NCI-H1105 (cell line): ENCODE data around the gene LGMN.
"Not testable (repeated sequence)": the region's sequence is repeated elsewhere in the genome, so short reads cannot be mapped to it uniquely, and the experiment has no call there.

Source experiments
- DNase-seq: peaks from one replicate; lab custom pipeline; 2025; lab: John Stamatoyannopoulos, UW

The LGMN gene

GRCh38 chr14:92760524-92760805 is 12.0 kb upstream of the LGMN start:
- DNase-seq = no peak

- no peak for DNase-seq
These were observed 11.5 kb upstream of the LGMN start for GRCh38 chr14:92759679-92760523.

DNA sequence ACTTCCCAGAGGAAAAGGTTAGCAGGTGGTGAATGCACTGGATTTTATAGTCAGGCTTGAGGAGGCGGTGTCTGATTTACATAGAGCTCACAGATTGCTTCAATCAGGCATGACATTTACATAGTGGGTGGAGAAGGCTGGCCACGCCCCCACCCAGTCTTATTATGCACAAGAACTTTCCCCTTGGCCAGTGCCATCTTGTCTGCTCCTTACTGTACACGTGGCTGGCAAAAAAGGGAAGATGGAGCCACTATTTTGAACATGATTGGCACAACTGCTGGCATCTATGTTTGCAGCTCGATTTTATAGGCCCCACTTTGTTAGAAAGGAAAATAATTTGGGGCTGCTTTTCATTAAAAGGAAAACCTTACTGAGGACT is 10.9 kb upstream of the LGMN start:
- DNase-seq = no peak

- no peak for DNase-seq
These were observed 8.0 kb upstream of the LGMN start for GRCh38 chr14:92756446-92756845.

GRCh38 chr14:92755495-92755894 is 7.1 kb upstream of the LGMN start:
- no peak for DNase-seq

- peak; percentile 62 for DNase-seq
These were observed 6.5 kb upstream of the LGMN start for GRCh38 chr14:92754966-92755365.

DNA sequence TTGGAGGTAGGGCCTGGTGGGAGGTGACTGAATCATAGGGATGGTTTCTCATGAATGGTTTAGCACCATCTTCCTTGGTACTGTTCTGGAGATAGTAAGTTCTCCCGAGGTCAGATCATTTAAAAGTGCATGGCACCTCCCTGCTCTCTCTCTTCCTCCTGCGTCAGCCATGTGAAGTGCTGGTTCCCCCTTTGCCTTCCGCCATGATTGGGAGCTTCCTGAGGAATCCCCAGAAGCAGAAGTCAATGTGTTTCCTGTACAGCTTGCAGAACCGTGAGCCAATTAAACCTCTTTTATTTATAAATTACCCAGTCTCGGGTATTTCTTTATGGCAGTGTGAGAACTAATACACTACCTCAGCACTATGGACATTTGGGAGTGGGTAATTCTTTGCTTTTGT is 4.8 kb upstream of the LGMN start:
- no peak for DNase-seq

- DNase-seq = no peak
These were observed 3.4 kb upstream of the LGMN start for GRCh38 chr14:92751819-92752218.

DNA sequence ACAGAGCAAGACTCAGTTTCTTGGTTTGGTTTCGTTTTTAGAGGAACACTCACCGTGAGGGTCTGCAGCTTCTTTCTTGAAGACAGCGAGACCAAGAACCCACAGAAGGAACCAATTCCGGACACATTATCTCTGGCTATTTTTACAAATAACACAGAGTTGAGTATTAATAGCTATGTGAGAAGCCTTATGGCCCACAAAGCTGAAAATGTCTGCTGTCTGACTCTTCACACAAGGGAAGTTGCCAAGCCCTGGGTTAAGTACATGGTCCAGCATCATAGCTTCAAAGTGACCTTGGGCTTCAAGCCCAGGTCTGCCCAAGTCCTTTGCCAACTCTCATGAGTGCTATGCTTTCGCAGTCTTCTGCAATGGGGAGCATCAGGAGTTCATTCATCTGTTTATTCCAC is 2.6 kb upstream of the LGMN start:
- DNase-seq = no peak

GRCh38 chr14:92750222-92750728 is 1.8 kb upstream of the LGMN start:
- DNase-seq = not testable (repeated sequence)

DNA sequence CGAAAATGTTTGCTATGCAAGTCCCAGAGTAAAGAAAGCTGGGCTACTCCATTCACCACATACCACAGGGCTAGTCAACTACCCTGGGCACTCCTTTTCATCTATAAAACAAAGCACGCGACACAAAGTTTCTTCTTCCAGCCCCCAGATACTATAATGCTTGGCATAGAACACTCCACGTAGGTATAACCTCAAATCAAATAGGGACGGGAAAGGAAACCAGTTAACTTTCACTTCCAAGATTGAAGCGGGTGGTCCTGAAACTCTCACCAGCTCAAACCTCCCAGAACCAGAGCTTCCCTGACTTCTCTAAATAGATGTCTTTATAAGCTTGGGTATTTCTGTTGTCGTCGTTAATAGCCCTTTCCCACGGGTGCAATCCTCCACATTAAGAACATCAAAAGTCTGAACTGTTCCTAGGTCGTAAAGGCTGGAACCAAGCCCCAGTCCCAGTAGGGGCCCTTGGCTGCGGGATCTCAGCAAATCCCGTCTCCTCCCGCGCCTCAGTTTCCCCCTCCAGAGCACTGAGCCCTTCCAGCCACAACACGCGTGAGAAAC is 647 bp downstream of the LGMN start:
- no peak for DNase-seq

DNA sequence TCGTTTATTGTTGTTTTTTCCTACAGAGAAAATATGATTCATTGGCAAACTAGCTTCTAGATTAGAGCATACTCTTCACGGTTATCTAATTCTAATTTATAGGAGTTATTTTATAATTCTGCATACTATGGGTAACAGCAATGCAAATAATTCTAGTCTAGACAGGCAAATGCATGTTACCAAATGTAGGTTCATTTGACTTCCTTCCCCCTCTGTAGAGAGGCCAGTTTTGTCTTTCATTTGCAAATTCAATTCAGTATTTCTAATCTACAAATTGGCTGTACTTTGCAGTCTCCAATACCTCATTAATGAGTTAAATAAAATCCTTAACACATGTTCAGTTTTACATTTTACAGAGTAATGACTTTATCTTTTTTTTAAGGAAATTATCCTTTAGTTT is 4.2 kb downstream of the LGMN start:
- DNase-seq = no peak

GRCh38 chr14:92740440-92740839 is 8.0 kb downstream of the LGMN start:
- no peak for DNase-seq

DNA sequence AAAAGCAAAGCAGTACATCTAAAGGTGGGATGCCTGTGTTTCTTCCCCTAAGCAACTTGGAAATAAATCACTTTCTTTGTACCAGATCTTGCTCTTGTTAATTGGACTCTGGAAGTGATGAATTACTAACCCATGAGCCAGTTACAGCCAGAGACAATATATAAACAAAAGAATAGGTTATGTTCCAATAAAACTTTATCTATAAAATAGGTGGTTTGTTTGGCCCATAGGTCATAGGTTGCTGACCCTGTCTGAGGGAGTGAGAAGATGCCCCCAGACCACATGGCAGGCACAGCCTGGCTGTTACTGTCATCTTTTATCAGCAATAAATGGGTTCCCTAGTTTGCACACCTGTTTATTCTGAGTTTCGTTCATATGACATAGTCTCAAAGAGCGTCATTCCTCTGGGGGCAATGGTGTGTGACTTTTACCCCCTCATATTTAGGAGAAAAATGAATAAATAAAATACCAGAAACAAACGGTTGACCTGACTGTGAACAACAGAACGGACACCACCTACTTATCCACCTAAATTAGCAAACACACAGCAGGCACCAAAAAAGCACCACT is 10.7 kb downstream of the LGMN start:
- DNase-seq = no peak

DNA sequence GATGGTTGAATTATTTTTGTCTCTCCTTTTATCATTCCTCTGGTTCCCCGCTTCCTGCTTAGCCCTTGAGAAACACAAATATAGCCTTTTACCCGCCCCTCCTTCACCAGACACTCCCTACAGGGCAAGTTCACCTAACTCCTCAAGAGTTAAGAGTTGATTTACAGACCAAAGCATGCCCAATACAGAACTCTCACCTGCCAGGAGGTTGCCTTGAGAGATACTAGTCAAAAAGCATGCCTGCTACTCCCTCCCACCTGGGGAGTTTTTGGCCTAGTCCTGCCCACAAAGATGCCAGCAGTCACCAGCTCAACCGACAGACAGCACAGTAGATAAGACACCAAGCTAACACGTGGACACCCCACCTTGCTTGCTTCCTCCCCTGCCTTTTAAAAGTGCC is 11.2 kb downstream of the LGMN start:
- DNase-seq = no peak

GRCh38 chr14:92735344-92735743 is 13.1 kb downstream of the LGMN start:
- no peak for DNase-seq

- DNase-seq = no peak
These were observed 13.8 kb downstream of the LGMN start for GRCh38 chr14:92734618-92735017.

- no peak for DNase-seq
These were observed 15.4 kb downstream of the LGMN start for GRCh38 chr14:92733007-92733406.

DNA sequence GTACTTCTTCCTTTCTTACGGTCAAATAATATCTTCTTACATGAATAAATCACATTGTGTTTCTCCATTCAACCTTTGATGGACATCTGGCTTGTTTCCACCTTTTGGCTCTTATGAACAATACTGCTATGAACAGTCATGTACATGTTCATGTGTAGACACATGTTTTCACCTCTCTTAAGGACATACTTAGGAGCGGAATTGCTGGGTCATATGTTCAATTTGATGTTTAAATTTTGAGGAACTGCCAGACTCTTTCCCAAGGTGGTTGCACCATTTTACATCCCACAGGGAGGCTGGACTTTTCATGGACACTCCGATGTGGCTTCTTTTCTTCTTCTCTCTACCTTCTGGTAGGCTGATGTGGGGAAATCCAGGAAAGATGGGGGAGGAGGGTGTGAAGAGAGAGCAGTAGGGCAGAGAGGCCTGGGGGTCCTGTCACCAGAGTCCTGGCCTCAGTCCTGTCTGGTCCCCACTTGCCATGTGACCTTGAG is 16.8 kb downstream of the LGMN start:
- no peak for DNase-seq

GRCh38 chr14:92729634-92730358 is 18.6 kb downstream of the LGMN start:
- DNase-seq = no peak

DNA sequence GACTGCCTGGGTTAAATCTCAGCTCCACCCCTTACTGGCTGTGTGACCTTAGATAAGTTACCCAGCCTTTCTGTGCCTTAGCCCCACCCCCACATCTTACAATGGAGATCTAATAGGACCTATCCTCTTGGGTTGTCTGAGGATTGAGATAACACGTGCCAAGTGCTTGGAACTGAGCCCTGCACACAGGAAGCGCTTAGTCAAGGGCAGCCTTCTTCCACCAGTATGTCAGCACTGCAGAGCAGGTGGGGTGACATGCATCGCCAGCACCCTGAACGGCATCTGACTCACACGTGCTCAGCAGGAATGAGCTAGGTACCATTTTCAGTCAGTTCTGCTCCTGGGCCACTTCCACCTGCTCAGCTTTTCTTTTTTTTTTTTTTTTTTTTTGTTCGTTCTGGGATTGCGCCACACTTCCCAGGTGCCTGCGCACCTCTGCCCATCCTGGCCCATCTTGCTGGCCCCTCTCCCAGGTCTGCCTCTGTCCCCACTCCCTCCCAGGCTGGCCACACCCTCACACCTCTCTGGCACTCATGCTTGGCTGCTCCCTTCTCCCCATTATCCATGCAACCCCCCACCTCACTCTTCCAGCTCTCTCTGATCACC is 19.6 kb downstream of the LGMN start:
- peak; percentile 11 for DNase-seq

DNA sequence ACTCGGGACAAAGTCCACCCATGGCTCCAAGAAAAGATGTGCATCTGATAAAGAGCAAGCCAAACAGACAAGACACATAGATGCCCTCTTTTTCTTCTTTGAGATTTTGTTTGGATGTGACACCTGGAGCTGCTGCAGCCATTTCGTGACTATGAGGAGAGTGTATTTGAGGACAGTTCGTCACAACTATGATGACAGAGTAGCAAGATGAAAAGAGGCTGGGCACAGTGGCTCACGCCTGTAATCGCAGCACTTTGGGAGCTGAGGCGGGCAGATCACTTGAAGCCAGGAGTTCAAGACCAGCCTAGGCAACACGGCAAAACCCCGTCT is 21.5 kb downstream of the LGMN start:
- DNase-seq = no peak
